Peyer's patch (tissue), 4 donors: Measurements from ENCODE around the gene APOA1.

Source experiments
- POLR2A ChIP-seq, 2 donors: fragments of 450-650 bp; IDR thresholded peaks; one replicate each; pipeline ENCODE4 v1.5.1; 2017; ENCODE audit warnings: antibody characterized with exemption in 2 of 2, mild to moderate bottlenecking in 2 of 2, moderate library complexity in 2 of 2
- TF ChIP-seq, protein P1 (sequence below), 6 experiments: fragments of 450-650 bp in 4 of 6; fragments of 200-600 bp in 2 of 6; sonication (generic) in 1 of 6; IDR thresholded peaks; one replicate each; pipeline ENCODE4 v1.5.1; 2017 to 2019; ENCODE audit warnings: antibody characterized with exemption in 6 of 6, mild to moderate bottlenecking in 3 of 6, moderate library complexity in 1 of 6

DNA sequence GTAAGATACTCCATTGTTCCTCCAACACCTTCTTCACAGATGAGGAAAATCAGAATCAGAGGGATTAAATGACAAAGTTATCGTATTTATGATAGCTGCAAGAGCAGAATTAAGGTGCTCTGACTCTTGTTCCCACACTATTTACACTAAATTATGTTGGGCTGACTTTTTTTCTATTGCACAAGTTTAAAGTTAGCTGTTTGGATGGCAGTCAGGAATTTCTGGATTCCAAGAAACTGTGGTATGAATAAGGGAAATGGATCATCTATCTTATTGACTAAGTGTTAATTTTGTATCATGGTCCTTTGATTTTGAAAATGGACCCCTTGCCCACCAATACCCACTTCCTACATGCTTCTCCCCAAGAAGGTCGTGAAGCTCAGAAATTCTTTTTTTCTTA is 19.9 kb upstream of the APOA1 start:
- TF ChIP-seq, protein P1, sequence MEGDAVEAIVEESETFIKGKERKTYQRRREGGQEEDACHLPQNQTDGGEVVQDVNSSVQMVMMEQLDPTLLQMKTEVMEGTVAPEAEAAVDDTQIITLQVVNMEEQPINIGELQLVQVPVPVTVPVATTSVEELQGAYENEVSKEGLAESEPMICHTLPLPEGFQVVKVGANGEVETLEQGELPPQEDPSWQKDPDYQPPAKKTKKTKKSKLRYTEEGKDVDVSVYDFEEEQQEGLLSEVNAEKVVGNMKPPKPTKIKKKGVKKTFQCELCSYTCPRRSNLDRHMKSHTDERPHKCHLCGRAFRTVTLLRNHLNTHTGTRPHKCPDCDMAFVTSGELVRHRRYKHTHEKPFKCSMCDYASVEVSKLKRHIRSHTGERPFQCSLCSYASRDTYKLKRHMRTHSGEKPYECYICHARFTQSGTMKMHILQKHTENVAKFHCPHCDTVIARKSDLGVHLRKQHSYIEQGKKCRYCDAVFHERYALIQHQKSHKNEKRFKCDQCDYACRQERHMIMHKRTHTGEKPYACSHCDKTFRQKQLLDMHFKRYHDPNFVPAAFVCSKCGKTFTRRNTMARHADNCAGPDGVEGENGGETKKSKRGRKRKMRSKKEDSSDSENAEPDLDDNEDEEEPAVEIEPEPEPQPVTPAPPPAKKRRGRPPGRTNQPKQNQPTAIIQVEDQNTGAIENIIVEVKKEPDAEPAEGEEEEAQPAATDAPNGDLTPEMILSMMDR (IDR thresholded peaks at IDR 0.05), result no peak
- TF ChIP-seq POLR2A (IDR thresholded peaks at IDR 0.05), result no peak
